Choroid plexus epithelial cell (primary cell): ENCODE data around the gene GUK1.
"Not testable (repeated sequence)": the region's sequence is repeated elsewhere in the genome, so short reads cannot be mapped to it uniquely, and the experiment has no call there.

Source experiments
- DNase-seq: peaks from one replicate; pipeline ENCODE4 v3.0.0-alpha.2; 2010; ENCODE audit warnings: low read depth
- H3K4me3 ChIP-seq: 2 replicates; pipeline ENCODE4 v1.5.1; 2011; ENCODE audit warnings: low read depth, mild to moderate bottlenecking, control low read depth, low read length, moderate library complexity
- CTCF ChIP-seq: conservative IDR thresholded peaks from 2 replicates; pipeline ENCODE4 v1.5.1; 2011; ENCODE audit warnings: low read depth, mild to moderate bottlenecking, control low read depth, inconsistent platforms, low read length, moderate library complexity

GUK1 gene

GRCh38 chr1:228185641-228185965 lies 45.5 kb downstream of the GUK1 start:
- no peak for TF ChIP-seq CTCF
- H3K4me3 ChIP-seq = no peak overlapping the region
- DNase-seq = no peak

GRCh38 chr1:228188249-228188648 lies 48.2 kb downstream of the GUK1 start:
- DNase-seq, H3K4me3 ChIP-seq: not testable (repeated sequence)

- DNase-seq = no peak
- TF ChIP-seq CTCF = no peak
- no peak overlapping the region for H3K4me3 ChIP-seq
These were observed 50.1 kb downstream of the GUK1 start for GRCh38 chr1:228190182-228190581.

GRCh38 chr1:228190778-228191177 lies 50.7 kb downstream of the GUK1 start:
- H3K4me3 ChIP-seq = no peak overlapping the region
- no peak for TF ChIP-seq CTCF
- no peak for DNase-seq

GRCh38 chr1:228194436-228194835 lies 54.4 kb downstream of the GUK1 start:
- H3K4me3 ChIP-seq = no peak overlapping the region
- no peak for TF ChIP-seq CTCF
- no peak for DNase-seq

GRCh38 chr1:228194921-228195812 lies 55.1 kb downstream of the GUK1 start:
- no peak overlapping the region for H3K4me3 ChIP-seq
- no peak for DNase-seq
- no peak for TF ChIP-seq CTCF

- TF ChIP-seq CTCF = no peak
- no peak for DNase-seq
- H3K4me3 ChIP-seq = no peak overlapping the region
These were observed 57.6 kb downstream of the GUK1 start for GRCh38 chr1:228197555-228198147.
